HL-60 (cell line): ENCODE measurements around the gene MTG2.

Experiments
- CTCF ChIP-seq: IDR thresholded peaks from one replicate; pipeline ENCODE4 v1.5.1; 2011; ENCODE audit warnings: low read length, control low read depth, inconsistent platforms; ENCODE audit not compliant: insufficient read depth
- GABPA ChIP-seq: IDR thresholded peaks from 2 replicates; pipeline ENCODE4 v1.6.1; 2012; ENCODE audit warnings: low read depth
- POLR2AphosphoS5 ChIP-seq: IDR thresholded peaks from 2 replicates; pipeline ENCODE4 v1.6.1; 2012; ENCODE audit warnings: low read depth
- REST ChIP-seq: IDR thresholded peaks from 2 replicates; pipeline ENCODE4 v1.6.1; 2012; ENCODE audit warnings: low read depth; ENCODE audit not compliant: insufficient replicate concordance

- peak; percentile 66 for TF ChIP-seq CTCF
- no peak for TF ChIP-seq REST
- no peak for TF ChIP-seq GABPA
- TF ChIP-seq POLR2AphosphoS5, result no peak; the same call in 1 of the 2 replicates
These were observed 46.3 kb upstream of the MTG2 start for GRCh38 chr20:62136283-62137091.
